ENCODE measurements around the gene TSN. TPM values are rescaled to one million over a fixed set of nuclear protein-coding genes. Genes with fewer than 3 reads are reported as not detected.
"Not testable (repeated sequence)": the region's sequence is repeated elsewhere in the genome, so short reads cannot be mapped to it uniquely, and the experiment has no call there.

The TSN gene
- total RNA-seq, 1 donor from 2014 or later, result 42.6 TPM

DNA sequence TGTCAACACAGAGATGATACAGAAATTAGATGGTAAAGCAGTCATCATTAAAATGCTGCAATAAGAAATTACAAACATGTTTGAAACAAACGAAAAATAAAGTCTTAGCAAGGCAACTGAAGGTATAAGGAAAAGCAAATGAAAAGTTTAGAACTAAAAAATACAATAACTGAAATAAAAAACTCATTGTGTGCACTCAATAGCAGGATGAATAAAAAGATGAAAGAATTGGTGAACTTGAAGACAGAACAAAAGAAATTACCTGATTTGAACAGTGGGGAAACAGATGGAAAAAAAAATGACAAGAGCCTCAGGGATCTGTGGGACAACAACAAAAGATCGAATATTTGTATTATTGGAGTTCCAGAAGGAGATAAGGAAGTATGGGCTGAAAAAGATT lies 46.5 kb downstream of the TSN start:
- TF ChIP-seq, protein P1, sequence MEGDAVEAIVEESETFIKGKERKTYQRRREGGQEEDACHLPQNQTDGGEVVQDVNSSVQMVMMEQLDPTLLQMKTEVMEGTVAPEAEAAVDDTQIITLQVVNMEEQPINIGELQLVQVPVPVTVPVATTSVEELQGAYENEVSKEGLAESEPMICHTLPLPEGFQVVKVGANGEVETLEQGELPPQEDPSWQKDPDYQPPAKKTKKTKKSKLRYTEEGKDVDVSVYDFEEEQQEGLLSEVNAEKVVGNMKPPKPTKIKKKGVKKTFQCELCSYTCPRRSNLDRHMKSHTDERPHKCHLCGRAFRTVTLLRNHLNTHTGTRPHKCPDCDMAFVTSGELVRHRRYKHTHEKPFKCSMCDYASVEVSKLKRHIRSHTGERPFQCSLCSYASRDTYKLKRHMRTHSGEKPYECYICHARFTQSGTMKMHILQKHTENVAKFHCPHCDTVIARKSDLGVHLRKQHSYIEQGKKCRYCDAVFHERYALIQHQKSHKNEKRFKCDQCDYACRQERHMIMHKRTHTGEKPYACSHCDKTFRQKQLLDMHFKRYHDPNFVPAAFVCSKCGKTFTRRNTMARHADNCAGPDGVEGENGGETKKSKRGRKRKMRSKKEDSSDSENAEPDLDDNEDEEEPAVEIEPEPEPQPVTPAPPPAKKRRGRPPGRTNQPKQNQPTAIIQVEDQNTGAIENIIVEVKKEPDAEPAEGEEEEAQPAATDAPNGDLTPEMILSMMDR (IDR thresholded peaks at IDR 0.05; ENCODE audit: borderline replicate concordance), result no peak
- peaks cover 19% of the 10 kb centered on the region for H3K27me3 ChIP-seq (ENCODE audit: low read depth)
- intact Hi-C loops (cut with micrococcal nuclease), result no loop called here
- H3K27ac ChIP-seq (replicated peaks), result no peak overlapping the region
- no peak overlapping the region for H3K4me3 ChIP-seq
- peaks cover 3% of the 10 kb centered on the region for H3K36me3 ChIP-seq
- H3K9me3 ChIP-seq (replicated peaks), result peaks cover 31% of the 10 kb centered on the region
- no peaks in the 10 kb centered on the region for H3K4me1 ChIP-seq
- DNase-seq, result no peak

DNA sequence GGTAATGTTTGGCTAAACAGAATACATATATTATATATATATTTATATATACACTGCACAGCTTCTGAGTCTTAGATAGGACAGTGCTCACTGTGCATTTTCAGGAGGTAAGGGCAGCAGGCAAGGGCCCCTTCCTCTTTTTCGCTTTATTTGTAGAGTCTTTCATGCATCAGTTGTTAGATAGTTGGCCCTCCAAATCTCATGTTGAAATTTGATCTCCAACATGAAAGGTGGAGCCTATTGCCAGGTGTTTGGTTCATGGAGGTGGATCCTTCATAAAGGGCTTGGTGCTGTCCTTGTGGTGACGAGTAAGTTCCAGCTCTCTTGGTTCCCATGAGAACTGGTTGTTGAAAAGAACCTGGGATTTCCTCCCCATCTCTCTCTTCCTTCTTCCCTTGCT lies 48.1 kb downstream of the TSN start:
- Histone ChIP-seq H3K27me3 (ENCODE audit: low read depth) (peaks cover 15% of the 10 kb centered on the region), H3K4me3 (no peak overlapping the region), H3K9me3 (replicated peaks) (peaks cover 31% of the 10 kb centered on the region), H3K27ac (replicated peaks) (no peak overlapping the region), H3K4me1 (no peaks in the 10 kb centered on the region), H3K36me3 (peaks cover 3% of the 10 kb centered on the region)
- no peak for DNase-seq
- TF ChIP-seq, protein P1 (IDR thresholded peaks at IDR 0.05; ENCODE audit: borderline replicate concordance), result no peak
- intact Hi-C loops (cut with micrococcal nuclease), result no loop called here

DNA sequence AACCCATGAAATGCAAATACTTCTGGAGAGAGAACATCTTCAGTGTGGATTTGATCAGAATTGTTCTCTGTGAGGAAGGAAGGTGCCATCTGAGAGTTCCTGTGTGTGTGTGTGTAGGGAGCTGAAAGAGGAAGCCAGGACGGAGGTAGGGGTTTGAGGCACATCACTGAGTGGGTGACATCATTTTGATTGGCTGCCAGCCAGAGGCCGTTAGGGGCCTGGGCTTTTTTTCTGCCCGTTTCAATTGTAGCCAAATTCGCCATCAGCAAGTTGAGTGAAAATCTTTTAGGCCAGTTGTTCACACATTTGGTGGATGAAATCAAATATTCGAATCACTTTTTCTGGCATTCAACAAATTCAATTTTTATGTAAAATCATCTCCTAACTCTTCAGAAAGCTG lies 48.9 kb downstream of the TSN start:
- DNase-seq, result no peak
- peaks cover 3% of the 10 kb centered on the region for H3K36me3 ChIP-seq
- H3K27me3 ChIP-seq (ENCODE audit: low read depth), result peaks cover 15% of the 10 kb centered on the region
- TF ChIP-seq, protein P1 (IDR thresholded peaks at IDR 0.05; ENCODE audit: borderline replicate concordance), result no peak
- H3K4me1 ChIP-seq, result no peaks in the 10 kb centered on the region
- no peak overlapping the region for H3K4me3 ChIP-seq
- intact Hi-C loops (cut with micrococcal nuclease), result no loop called here
- H3K27ac ChIP-seq (replicated peaks), result no peak overlapping the region
- H3K9me3 ChIP-seq (replicated peaks), result peaks cover 31% of the 10 kb centered on the region

DNA sequence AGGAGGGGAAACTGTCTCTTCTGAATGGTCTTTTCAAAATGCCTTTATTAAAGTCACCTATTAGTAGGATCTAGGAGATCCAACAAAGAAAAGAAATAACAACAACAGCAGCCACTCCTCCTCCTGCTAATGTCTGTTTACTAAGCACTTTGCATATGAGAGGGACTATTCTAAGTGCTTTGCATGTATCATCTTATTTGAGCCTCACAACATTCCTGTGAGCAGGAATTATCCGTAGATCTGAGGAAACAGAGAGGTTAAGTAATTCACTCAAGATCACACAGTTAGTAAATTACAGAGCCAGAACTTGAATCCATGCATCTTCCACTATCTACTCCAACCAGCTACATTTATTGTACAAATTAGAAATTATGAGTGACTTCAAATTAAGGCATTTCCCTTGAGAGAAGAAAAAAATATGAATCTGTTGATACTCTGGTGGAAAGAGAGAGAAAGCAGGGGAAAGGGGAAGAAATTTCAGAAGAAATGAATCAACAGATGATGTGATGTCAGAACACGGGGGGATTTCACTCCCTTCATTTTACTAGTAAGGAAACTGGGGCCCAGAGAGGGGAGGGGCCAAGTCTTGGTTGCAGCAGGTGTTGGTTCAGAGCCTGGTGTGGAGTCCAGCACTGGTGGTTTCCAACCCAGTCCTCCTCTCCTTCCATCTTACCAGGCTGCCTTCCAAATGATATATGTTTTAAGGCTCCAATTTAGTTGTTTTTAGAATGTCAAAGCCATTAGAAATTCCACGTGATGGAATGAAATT lies 49.7 kb downstream of the TSN start:
- Histone ChIP-seq H3K27ac (replicated peaks) (no peak overlapping the region), H3K27me3 (ENCODE audit: low read depth) (peaks cover 15% of the 10 kb centered on the region), H3K4me3 (no peak overlapping the region), H3K36me3 (peaks cover 3% of the 10 kb centered on the region), H3K4me1 (no peaks in the 10 kb centered on the region), H3K9me3 (replicated peaks) (peaks cover 31% of the 10 kb centered on the region)
- no peak for DNase-seq
- TF ChIP-seq, protein P1 (IDR thresholded peaks at IDR 0.05; ENCODE audit: borderline replicate concordance), result no peak
- intact Hi-C loops (cut with micrococcal nuclease), result no loop called here

DNA sequence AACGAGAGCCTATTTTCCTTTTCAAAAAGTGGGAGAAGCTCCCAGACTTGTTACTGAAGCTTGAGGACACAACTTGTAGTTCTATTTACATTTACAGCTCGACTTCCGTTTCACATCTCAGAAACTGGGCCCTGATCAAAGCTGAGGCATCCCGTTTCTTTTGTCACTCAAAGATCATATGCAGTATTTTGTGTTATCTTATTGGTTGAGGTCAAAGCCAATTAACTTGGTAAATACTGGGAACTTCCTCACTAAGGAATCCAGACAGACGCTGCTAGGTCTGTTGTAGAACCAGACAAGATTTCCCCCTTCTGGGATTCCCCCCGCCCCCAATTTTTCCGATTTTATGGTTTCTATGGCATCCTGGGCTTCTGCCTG lies 50.3 kb downstream of the TSN start:
- TF ChIP-seq, protein P1 (IDR thresholded peaks at IDR 0.05; ENCODE audit: borderline replicate concordance), result no peak
- H3K36me3 ChIP-seq, result peaks cover 3% of the 10 kb centered on the region
- no peak for DNase-seq
- H3K4me3 ChIP-seq, result no peak overlapping the region
- peaks cover 28% of the 10 kb centered on the region for H3K9me3 ChIP-seq (replicated peaks)
- intact Hi-C loops (cut with micrococcal nuclease), result no loop called here
- H3K27me3 ChIP-seq (ENCODE audit: low read depth), result peaks cover 15% of the 10 kb centered on the region
- H3K4me1 ChIP-seq, result peaks cover under 1% of the 10 kb centered on the region
- H3K27ac ChIP-seq (replicated peaks), result no peak overlapping the region

DNA sequence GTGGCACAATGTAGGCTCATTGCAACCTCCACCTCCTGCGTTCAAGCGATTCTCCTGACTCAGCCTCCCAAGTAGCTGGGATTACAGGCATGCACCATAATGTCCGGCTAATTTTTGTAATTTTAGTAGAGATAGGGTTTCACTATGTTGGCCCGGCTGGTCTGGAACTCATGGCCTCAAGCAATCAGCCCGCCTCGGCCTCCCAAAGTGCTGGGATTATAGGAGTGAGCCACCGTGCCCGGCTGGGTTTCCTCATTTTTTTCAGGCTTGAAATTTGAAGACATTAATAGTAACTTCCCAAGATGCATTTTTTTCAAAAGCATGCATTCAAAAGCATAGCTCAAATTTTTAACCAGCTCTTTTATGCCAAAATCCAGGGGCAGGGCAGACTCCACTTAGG lies 52.3 kb downstream of the TSN start:
- H3K9me3 ChIP-seq (replicated peaks); DNase-seq; intact Hi-C loops (cut with micrococcal nuclease); H3K27ac ChIP-seq (replicated peaks); H3K4me3 ChIP-seq; H3K36me3 ChIP-seq: not testable (repeated sequence)
- Histone ChIP-seq H3K27me3 (ENCODE audit: low read depth) (peaks cover 15% of the 10 kb centered on the region), H3K4me1 (peaks cover 12% of the 10 kb centered on the region)

All from left ventricle myocardium inferior (tissue), 1 donor.